Skin of body (tissue), 2 donors: Measurements from ENCODE around the gene TTC28. TPM values are rescaled to one million over a fixed set of nuclear protein-coding genes. Genes with fewer than 3 reads are reported as not detected.
"Not testable (repeated sequence)": the region's sequence is repeated elsewhere in the genome, so short reads cannot be mapped to it uniquely, and the experiment has no call there.

ENCODE experiments used
- DNase-seq: peaks from one replicate; lab custom pipeline; 2025; lab: John Stamatoyannopoulos, UW
- total RNA-seq: library from RNA; depleted of rRNA; stranded (reverse); fragments of >200 nt; gene quantifications from one replicate; pipeline ENCODE4 v1.2.3, GENCODE V29; 2014

TTC28 gene
- total RNA-seq, 1 donor from 2014 or later, result 29.0 TPM

DNA sequence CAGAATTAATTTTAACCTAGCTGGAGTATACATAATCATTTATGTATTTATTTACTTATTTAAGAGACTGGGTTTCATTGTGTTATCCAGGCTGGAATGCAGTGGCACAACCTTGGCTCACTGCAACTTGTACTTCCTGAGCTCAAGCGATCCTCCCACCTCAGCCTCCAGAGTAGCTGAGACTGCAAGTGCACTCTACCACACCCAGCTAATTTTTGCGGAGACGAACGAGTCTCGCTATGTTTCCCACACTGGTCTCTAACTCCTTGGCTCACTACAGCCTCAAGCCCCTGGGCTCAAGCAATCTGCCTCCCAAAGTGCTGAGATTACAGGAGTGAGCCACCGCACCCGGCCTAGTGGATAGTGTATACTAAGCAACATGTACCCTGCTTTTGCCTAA, 1.5 kb downstream of the TTC28 start:
- DNase-seq, result not testable (repeated sequence)

DNA sequence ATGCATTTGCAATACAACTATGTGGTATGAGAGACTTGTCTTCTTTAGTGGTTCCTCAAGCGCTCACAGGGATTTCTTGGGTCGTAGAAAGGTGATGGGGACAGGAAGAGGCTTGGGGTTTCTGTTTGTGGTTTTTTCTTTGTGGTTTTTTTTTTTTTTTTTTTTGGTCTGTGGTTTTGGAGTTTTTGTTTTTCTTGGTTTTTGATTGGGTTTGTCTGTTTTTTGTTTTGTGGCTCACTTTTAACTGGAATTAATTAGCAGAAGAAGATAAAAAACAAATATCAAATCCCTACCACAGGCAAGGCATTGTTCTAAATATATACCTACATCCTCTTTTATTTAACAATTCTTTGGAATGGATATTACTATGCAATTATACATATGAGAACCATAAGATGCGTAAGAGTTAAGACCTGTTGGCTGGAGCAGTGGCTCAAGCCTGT, 5.5 kb downstream of the TTC28 start:
- DNase-seq, result no peak

DNA sequence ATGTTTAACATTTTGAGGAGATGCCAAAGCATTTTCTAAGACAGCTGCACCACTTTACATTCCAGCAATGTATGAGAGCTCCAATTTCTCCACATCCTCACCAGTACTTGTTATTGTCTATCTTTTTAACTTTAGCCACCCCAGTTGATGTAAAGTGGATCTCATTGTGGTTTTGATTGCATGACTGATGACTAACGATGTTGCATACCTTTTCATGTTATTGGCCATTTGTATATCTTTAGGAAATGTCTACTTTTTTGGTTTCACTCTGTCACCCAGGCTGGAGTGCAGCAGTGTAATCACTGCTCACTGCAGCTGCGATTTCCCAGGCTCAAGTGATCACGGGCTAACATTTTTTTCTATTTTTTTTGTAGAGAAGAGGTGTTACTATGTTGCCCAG, 8.9 kb downstream of the TTC28 start:
- DNase-seq, result no peak

- DNase-seq, result no peak
Observed at GRCh38 chr22:28670161-28670560, 9.5 kb downstream of the TTC28 start.

GRCh38 chr22:28669387-28669786, 10.3 kb downstream of the TTC28 start:
- DNase-seq, result no peak

DNA sequence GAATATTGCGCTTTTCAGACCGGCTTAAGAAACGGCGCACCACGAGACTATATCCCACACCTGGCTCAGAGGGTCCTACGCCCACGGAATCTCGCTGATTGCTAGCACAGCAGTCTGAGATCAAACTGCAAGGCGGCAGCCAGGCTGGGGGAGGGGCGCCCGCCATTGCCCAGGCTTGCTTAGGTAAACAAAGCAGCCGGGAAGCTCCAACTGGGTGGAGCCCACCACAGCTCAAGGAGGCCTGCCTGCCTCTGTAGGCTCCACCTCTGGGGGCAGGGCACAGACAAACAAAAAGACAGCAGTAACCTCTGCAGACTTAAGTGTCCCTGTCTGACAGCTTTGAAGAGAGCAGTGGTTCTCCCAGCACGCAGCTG, 16.1 kb downstream of the TTC28 start:
- DNase-seq, result not testable (repeated sequence)

GRCh38 chr22:28658448-28658847, 21.2 kb downstream of the TTC28 start:
- DNase-seq, result peak; percentile 57

DNA sequence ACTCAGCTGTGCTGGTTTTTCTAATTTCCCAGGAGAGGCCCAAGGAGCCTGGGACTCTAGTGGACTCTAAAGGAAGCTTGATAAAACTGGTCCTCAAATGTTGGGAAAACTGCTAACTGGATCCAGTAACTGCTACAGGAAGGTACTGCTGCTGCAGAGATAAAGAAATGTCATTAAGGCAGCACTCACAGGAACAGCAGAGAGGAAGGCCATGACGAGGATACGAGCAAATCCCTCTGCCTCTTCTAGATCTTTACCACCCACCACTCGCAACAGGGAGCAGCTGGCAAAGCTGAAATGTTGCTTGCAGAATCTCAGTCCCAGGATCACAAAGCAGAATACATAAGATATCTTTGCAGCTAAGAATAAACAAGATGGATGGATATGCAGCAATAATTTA, 23.5 kb downstream of the TTC28 start:
- no peak for DNase-seq

GRCh38 chr22:28650463-28650862, 29.2 kb downstream of the TTC28 start:
- no peak for DNase-seq

GRCh38 chr22:28648792-28649191, 30.8 kb downstream of the TTC28 start:
- no peak for DNase-seq

DNA sequence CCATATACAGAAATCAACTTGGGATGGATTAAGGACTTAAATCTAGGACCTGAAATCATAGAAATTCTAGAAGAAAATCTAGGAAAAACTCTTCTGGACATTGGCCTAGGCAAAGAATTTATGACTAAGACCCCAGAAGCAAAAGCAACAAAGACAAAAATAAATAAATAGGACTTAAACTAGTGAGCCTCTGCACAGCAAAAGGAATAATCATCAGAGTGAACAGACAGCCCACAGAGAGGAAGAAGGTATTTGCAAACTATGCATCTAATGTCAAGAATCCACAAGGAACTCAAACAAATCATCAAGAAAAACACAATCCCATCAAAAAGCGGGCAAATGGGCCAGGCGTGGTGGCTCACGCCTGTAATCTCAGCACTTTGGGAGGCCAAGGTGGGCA, 32.4 kb downstream of the TTC28 start:
- no peak for DNase-seq

DNA sequence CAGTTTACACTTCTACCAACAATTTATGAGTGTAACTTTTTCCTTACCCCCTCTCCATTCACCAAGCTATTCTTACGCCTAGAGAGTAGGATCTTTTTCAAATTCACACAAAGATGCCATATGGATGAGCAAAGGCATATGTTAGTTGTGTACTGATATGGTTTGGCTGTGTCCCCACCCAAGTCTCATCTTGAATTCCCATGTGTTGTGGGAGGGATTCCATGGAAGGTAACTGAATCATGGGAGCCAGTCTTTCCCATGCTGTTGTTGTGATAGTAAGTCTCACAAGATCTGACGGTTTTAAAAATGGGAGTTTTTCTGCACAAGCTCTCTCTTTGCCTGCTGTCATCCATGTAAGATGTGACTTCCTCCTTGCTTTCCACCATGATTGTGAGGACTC, 40.3 kb downstream of the TTC28 start:
- no peak for DNase-seq

- no peak for DNase-seq
Observed at GRCh38 chr22:28637225-28637624, 42.4 kb downstream of the TTC28 start.

- DNase-seq, result no peak
Observed at GRCh38 chr22:28630177-28630574, 49.5 kb downstream of the TTC28 start.

DNA sequence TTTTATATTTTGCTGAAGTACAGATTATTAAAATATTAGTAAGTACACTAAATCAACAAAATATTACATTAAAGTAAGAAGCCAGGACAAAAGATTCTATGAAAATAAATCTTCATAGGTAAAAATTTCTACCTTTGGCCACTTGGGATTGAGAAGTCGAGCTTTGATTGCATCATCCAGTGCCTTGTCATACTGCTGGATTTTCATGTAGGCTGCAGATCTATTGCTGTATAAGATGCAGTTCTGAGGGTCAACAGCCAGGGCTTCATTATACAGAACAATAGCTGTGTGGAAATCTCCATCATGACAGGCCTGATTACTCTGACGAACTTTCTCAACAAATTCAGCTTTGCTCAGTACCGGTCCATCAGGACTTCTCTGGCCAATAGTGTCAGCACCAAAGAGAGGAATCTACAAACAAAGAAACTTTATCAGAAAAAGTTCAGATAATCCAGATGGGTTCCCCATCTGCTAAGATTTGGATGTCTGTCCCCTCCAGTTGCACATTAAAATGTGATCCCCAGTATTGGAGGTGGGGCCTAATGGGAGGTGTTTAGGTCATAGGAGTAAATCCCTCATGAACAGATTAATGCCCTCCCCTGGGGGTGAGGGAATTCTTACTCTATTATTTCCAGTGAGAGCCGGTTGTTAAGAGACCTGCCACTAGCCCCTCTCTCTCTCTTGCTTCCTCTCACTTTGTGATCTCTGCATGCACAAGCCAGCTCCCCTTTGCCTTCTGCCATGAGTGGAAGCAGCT, 50.0 kb downstream of the TTC28 start:
- no peak for DNase-seq

DNA sequence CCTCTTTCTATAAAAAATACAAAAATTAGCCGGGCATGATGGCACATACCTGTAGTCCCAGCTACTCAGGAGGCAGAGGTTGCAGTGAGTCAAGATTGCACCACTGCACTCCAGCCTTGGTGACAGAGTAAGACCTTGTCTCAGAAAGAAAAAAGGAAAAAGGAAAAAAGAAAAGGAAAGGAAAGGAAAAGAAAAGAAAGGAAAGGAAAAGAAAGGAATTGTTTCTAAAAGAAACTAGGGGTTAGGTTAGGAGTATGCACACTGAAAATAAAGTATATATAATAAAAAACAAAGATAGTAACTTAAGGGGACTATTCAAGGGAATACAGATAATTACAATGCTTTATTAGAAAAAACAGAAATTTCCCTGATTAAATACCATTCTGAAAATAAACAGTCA, 50.9 kb downstream of the TTC28 start:
- no peak for DNase-seq

GRCh38 chr22:28627791-28628190, 51.8 kb downstream of the TTC28 start:
- no peak for DNase-seq

- no peak for DNase-seq
Observed at GRCh38 chr22:28620244-28620922, 59.3 kb downstream of the TTC28 start.

GRCh38 chr22:28619236-28619635, 60.4 kb downstream of the TTC28 start:
- DNase-seq, result no peak

- DNase-seq, result not testable (repeated sequence)
Observed at GRCh38 chr22:28615423-28615822, 64.2 kb downstream of the TTC28 start.

DNA sequence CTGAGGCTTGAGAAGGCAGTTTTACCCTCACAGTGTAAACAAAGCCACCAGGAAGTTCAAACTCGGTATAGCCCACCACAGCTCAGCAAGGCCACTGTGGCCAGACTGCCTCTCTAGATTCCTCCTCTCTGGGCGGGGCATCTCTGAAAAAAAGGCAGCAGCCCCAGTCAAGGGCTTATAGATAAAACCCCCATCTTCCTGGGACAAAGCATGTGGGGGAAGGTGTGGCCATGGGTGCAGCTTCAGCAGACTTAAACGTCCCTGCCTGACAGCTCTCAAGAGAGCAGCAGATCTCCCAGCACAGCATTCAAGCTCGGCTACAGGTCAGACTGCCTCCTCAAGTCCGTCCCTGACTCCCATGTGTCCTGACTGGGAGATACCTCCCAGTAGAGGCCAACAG, 69.7 kb downstream of the TTC28 start:
- DNase-seq, result no peak

DNA sequence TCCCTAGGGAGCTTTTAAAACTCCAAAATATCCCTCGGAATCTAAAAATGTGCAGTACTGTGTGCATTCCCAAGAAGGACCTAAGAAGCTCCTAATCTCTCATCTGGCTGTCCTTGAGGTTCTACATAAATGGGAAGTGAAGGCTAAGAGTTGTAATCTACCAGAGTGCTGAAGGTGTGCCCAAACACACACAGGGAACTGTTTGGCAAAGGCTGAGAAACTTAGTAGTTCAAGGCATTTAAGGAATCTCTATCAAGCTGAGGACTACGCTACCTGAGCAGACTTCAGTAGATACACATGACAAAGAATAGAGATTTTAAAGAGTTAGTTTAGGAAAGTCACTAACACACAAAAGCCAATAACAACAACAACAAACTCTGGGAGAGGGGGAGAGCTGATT, 71.1 kb downstream of the TTC28 start:
- DNase-seq, result no peak

GRCh38 chr22:28607795-28608194, 71.8 kb downstream of the TTC28 start:
- DNase-seq, result no peak
